ENCODE data around the gene DSEL.

The DSEL gene

GRCh38 chr18:67483237-67483636 lies 33.3 kb downstream of the DSEL start:
- no peak for DNase-seq (ENCODE audit: insufficient read length, low spot score)

GRCh38 chr18:67478249-67478648 lies 38.3 kb downstream of the DSEL start:
- FAIRE-seq (no peak), DNase-seq (ENCODE audit: insufficient read length, low spot score) (no peak)
- no peak for TF ChIP-seq CTCF (IDR thresholded peaks at IDR 0.05; ENCODE audit: insufficient read depth, missing control alignments)

More at GRCh38 chr18:67483237-67483636, 33.3 kb downstream of the DSEL start:
- TF ChIP-seq CTCF (IDR thresholded peaks at IDR 0.05; ENCODE audit: insufficient read depth, missing control alignments): no peak
- no peak for FAIRE-seq

GRCh38 chr18:67477522-67477921 lies 39.0 kb downstream of the DSEL start:
- TF ChIP-seq CTCF (IDR thresholded peaks at IDR 0.05; ENCODE audit: insufficient read depth, missing control alignments): no peak
- DNase-seq (ENCODE audit: insufficient read length, low spot score) (no peak), FAIRE-seq (no peak)

- FAIRE-seq: no peak
- no peak for DNase-seq (ENCODE audit: insufficient read length, low spot score)
- TF ChIP-seq CTCF (IDR thresholded peaks at IDR 0.05; ENCODE audit: insufficient read depth, missing control alignments): no peak
Observed at GRCh38 chr18:67476585-67476984, 39.9 kb downstream of the DSEL start.

DNA sequence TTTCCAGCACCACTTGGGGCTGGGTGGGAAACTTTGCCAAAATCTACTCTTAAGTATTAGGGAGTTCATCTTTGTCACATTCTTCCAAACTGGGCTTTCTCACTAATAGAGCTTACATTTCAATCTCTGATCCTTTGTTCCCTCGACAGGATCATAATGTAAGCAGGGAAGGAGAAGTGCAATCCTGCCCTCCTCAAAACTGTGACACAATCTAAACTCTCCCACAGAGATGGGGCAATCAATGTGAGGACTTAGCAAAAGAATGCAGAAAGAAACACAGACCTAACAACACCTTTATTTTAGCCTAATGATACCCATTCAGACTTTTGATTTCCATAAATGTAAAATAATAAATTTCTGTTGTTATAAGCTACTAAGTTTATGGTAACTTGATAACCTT lies 40.8 kb downstream of the DSEL start:
- no peak for DNase-seq (ENCODE audit: insufficient read length, low spot score)
- TF ChIP-seq CTCF (IDR thresholded peaks at IDR 0.05; ENCODE audit: insufficient read depth, missing control alignments): no peak
- FAIRE-seq: no peak

DNA sequence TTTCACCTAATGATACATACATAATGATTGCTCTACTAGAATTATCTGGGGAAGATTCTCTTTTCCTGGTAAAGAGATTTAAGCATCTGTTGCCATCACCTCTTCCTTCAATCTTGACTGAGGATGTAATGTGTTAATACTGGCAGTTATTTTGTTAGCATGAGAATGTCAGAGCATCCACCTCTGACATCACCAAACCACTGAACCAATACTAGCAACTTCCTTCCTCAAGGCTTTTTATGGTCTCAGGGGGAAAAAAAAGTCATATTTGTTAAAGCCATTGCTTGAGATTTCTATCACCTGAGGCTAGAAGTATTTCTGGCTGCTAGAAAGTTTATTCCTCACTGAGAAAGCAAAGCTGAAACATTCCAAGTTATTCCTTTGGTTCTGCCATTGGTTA lies 48.5 kb downstream of the DSEL start:
- no peak for DNase-seq (ENCODE audit: insufficient read length, low spot score)
- peak; percentile 98 for FAIRE-seq
- TF ChIP-seq CTCF (IDR thresholded peaks at IDR 0.05; ENCODE audit: insufficient read depth, missing control alignments): no peak

- no peak for TF ChIP-seq CTCF (IDR thresholded peaks at IDR 0.05; ENCODE audit: insufficient read depth, missing control alignments)
- FAIRE-seq (no peak), DNase-seq (ENCODE audit: insufficient read length, low spot score) (no peak)
Observed at GRCh38 chr18:67467188-67467587, 49.3 kb downstream of the DSEL start.
